ENCODE data around the gene CDX1. TPM values are rescaled to one million over a fixed set of nuclear protein-coding genes. Genes with fewer than 3 reads are reported as not detected.

Gene CDX1
- total RNA-seq, 2 donors from 2014 or later = not detected

DNA sequence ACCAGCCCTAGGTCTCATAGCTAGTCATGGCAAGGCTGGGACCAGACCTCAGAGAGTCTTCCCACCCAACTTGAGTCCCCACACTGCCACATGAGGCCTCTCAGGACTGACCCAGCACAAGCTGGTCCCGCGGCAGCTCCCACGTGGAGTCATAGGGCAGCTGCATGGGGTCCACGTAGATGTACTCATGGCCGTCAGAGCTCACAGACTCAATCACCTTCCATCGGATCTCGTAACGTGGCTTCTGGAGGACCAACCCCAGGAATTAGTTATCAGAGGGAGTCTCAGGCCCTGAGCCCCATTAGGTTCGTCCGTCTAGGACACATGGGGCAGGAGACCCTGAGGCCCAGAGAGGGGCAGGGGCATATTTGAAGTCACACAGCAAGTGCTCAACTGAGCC, 41.2 kb upstream of the CDX1 start:
- Histone ChIP-seq H3K27ac (ENCODE audit: low read depth, low read length) (no peak overlapping the region), H3K9me3 (ENCODE audit: control insufficient read depth, low read length) (no peaks in the 10 kb centered on the region), H3K4me1 (ENCODE audit: control insufficient read depth, insufficient read depth, low read length) (no peaks in the 10 kb centered on the region), H3K4me3 (ENCODE audit: low read length) (no peak overlapping the region), H3K27me3 (ENCODE audit: control insufficient read depth, insufficient read depth, low read length, poor library complexity, severe bottlenecking) (peaks cover 11% of the 10 kb centered on the region), H3K36me3 (ENCODE audit: control insufficient read depth, insufficient read depth, low read length) (no peaks in the 10 kb centered on the region), H3K9ac (ENCODE audit: extremely low read depth, low read length, poor library complexity, severe bottlenecking) (no peak overlapping the region)
- no peak for DNase-seq
- H3K4me1 Mint-ChIP-seq = peaks cover 14% of the 10 kb centered on the region
- TF ChIP-seq, protein P1, sequence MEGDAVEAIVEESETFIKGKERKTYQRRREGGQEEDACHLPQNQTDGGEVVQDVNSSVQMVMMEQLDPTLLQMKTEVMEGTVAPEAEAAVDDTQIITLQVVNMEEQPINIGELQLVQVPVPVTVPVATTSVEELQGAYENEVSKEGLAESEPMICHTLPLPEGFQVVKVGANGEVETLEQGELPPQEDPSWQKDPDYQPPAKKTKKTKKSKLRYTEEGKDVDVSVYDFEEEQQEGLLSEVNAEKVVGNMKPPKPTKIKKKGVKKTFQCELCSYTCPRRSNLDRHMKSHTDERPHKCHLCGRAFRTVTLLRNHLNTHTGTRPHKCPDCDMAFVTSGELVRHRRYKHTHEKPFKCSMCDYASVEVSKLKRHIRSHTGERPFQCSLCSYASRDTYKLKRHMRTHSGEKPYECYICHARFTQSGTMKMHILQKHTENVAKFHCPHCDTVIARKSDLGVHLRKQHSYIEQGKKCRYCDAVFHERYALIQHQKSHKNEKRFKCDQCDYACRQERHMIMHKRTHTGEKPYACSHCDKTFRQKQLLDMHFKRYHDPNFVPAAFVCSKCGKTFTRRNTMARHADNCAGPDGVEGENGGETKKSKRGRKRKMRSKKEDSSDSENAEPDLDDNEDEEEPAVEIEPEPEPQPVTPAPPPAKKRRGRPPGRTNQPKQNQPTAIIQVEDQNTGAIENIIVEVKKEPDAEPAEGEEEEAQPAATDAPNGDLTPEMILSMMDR (conservative IDR thresholded peaks at IDR 0.05) = no peak
- WGBS, 2 experiments (ENCODE audit: insufficient coverage in 1 of 2, insufficient read length in 1 of 2) = 93 to 99% methylated on average over 10 of the region's 10 CpGs
- no peak overlapping the region for H3K27ac Mint-ChIP-seq
- H3K4me3 Mint-ChIP-seq = no peak overlapping the region
- H3K9me3 Mint-ChIP-seq = no peaks in the 10 kb centered on the region
- peaks cover 29% of the 10 kb centered on the region for H3K27me3 Mint-ChIP-seq (ENCODE audit: insufficient read depth)
- no peaks in the 10 kb centered on the region for H3K36me3 Mint-ChIP-seq (ENCODE audit: low read depth)

- Mint-ChIP-seq H3K4me3 (no peak overlapping the region), H3K4me1 (peaks cover 22% of the 10 kb centered on the region), H3K36me3 (ENCODE audit: low read depth) (no peaks in the 10 kb centered on the region), H3K9me3 (no peaks in the 10 kb centered on the region), H3K27me3 (ENCODE audit: insufficient read depth) (peaks cover 28% of the 10 kb centered on the region), H3K27ac (no peak overlapping the region)
- peak; percentile 70 for DNase-seq
- Histone ChIP-seq H3K27me3 (ENCODE audit: control insufficient read depth, insufficient read depth, low read length, poor library complexity, severe bottlenecking) (peaks cover 11% of the 10 kb centered on the region), H3K4me3 (ENCODE audit: low read length) (no peak overlapping the region), H3K27ac (ENCODE audit: low read depth, low read length) (no peak overlapping the region), H3K9ac (ENCODE audit: extremely low read depth, low read length, poor library complexity, severe bottlenecking) (no peak overlapping the region), H3K36me3 (ENCODE audit: control insufficient read depth, insufficient read depth, low read length) (no peaks in the 10 kb centered on the region), H3K4me1 (ENCODE audit: control insufficient read depth, insufficient read depth, low read length) (no peaks in the 10 kb centered on the region), H3K9me3 (ENCODE audit: control insufficient read depth, low read length) (no peaks in the 10 kb centered on the region)
- TF ChIP-seq, protein P1 (conservative IDR thresholded peaks at IDR 0.05) = no peak
- WGBS, 2 experiments (ENCODE audit: insufficient coverage in 1 of 2, insufficient read length in 1 of 2) = 85 to 98% methylated on average over 6 to 10 of the region's 10 CpGs
These were observed 40.2 kb upstream of the CDX1 start for GRCh38 chr5:150126199-150126920.

DNA sequence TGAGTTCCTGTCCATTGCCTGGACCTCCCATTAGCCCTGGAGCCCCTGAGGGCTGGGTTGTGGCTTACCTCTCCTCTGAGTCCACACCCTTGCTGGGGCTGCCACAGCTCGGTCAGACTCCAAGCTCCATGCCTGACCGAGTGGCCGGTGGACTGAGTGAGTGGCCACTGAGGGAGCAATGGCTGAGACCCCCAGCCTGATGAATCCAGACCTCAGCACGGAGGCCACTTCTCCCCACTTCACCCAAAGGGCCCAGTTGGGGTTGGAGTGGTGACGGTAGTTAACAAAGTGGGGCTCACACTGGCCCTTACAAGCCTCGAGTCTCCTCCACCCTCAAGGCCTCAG, 39.7 kb upstream of the CDX1 start:
- Mint-ChIP-seq H3K27me3 (ENCODE audit: insufficient read depth) (peaks cover 33% of the 10 kb centered on the region), H3K36me3 (ENCODE audit: low read depth) (no peaks in the 10 kb centered on the region), H3K27ac (no peak overlapping the region), H3K4me1 (peaks cover 26% of the 10 kb centered on the region), H3K9me3 (no peaks in the 10 kb centered on the region), H3K4me3 (no peak overlapping the region)
- no peak overlapping the region for H3K27ac ChIP-seq (ENCODE audit: low read depth, low read length)
- no peaks in the 10 kb centered on the region for H3K9me3 ChIP-seq (ENCODE audit: control insufficient read depth, low read length)
- DNase-seq = no peak
- peaks cover 11% of the 10 kb centered on the region for H3K27me3 ChIP-seq (ENCODE audit: control insufficient read depth, insufficient read depth, low read length, poor library complexity, severe bottlenecking)
- TF ChIP-seq, protein P1 (conservative IDR thresholded peaks at IDR 0.05) = no peak
- no peak overlapping the region for H3K4me3 ChIP-seq (ENCODE audit: low read length)
- H3K4me1 ChIP-seq (ENCODE audit: control insufficient read depth, insufficient read depth, low read length) = no peaks in the 10 kb centered on the region
- H3K36me3 ChIP-seq (ENCODE audit: control insufficient read depth, insufficient read depth, low read length) = no peaks in the 10 kb centered on the region
- no peak overlapping the region for H3K9ac ChIP-seq (ENCODE audit: extremely low read depth, low read length, poor library complexity, severe bottlenecking)
- WGBS, 2 experiments (ENCODE audit: insufficient coverage in 1 of 2, insufficient read length in 1 of 2) = 88 to 94% methylated on average over 2 to 6 of the region's 6 CpGs
